HG03159 (cell line): Measurements from ENCODE around the gene TNC.
"Not testable (repeated sequence)": the region's sequence is repeated elsewhere in the genome, so short reads cannot be mapped to it uniquely, and the experiment has no call there.

Experiments
- ATAC-seq: cut with Tn5 transposase; IDR thresholded peaks from one replicate; pipeline ENCODE4 v1.9.1; 2021; ENCODE audit warnings: mild to moderate bottlenecking, moderate library complexity; ENCODE audit not compliant: unreplicated experiment

TNC gene

DNA sequence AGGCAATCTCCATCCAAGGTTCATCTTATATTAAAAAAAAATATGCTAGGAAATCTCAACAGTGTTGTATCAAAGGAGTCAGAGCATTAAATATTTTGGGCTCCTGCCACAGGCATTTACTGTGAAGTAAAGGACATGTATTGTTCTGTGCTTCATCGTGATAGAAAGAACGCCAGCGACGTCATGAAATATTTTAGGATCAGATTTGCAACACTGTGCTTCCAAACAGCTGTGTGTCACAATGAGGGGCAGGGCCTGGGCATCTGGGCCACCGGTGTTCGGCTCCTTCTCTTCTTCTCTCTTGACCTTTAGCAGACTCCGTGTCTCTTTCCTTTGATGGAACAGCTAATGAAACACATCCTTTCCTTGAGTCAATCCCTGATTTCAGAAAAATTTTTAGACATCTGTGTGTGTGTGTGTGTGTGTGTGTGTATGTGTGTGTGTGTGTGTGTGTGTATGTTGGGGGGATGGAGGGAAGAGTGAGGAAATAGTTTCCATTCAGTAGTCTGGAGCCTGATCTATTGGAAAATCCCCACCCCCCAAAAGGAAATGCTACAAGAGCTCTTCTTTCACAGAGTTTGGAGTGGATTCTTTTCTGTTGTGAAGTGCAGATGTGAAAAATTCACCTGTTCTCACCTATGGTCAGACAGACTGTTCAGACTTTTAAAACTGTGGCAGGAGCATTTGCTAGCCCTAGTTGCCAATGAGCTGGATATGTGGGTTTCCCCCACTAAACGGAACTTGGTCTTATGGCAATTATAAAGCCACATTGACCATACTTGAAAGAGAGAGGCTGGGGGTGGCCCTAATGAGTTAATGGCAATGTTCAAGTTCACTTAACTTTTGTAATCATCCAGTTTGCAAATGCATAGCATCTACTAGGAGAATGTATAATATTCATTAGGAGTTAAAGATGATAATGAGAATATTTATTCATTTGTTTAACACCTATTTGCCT lies 18.1 kb upstream of the TNC start:
- ATAC-seq, result no peak

DNA sequence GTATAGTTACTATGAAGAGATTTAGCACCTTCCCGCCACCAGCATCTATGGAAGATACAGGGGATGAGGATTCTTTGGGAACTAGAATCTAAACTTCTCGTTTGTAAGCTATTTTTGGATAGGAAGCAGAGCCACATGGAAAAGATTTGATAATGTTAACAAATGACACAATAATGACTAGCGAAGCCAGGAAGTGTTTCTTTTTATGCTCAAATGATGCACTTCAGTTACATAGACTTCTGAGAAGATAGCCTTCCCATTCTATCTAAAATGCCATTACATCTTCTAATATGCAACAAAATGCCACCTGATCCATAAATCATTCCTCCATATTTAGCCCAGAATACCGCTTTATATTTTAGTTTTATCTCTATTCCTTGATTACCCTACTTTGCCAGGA lies 17.0 kb upstream of the TNC start:
- ATAC-seq, result no peak

DNA sequence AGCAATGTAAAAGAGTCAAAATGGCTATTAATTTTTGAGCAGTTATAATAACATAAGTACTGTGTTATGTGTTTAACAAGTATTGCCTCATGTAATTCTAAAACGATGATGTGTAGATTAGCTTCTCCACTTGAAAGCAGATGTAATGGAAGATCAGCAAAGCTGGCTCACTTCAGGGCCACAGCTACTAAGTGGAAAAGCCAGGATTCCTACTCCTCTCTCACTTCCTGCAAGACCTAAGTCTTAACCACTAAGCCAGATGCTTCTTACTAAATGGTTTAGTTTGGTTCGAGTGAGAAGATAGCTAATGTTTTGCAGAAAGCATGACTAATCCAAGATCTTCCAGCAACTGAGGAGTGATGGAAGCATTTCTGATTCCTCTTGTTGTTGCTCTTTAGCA lies 15.7 kb upstream of the TNC start:
- ATAC-seq, result no peak

DNA sequence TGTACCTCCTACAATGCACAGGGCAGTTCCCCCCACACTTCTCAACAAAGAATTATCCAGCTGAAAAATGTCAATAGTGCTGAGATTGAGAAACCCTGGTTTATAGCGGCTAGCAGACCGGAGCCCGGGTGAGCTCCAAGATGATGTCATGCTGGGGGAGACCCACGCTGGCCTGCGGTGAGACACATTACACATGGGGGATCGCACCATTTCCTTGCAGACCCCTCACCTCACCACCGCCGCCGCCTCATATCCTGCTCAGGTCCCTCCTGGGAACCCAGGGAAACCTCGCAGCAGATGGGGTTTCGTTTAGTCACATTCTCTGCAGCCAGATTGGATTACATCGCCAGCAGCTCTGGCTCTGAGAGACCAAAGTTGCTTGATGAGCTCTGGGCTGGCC lies 14.7 kb upstream of the TNC start:
- ATAC-seq, result no peak

DNA sequence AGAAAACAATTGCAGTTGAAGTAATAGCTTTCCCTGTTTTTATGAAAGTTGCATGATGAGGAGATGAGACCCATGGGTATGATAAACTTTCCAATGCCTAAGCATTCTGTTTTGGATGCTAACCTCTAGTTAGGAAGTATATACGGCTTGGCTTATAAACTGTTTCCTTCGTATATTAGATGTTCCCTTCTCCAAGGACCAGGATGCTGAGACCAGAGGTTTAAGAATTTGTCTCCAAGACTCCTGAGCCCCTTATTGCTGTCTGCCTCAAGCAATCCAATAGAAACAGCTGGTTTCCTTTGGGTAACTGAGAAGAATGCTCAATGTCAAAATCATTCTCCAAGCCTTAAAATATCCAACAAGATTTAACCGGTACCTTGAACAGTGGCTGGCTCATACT lies 12.2 kb upstream of the TNC start:
- no peak for ATAC-seq

DNA sequence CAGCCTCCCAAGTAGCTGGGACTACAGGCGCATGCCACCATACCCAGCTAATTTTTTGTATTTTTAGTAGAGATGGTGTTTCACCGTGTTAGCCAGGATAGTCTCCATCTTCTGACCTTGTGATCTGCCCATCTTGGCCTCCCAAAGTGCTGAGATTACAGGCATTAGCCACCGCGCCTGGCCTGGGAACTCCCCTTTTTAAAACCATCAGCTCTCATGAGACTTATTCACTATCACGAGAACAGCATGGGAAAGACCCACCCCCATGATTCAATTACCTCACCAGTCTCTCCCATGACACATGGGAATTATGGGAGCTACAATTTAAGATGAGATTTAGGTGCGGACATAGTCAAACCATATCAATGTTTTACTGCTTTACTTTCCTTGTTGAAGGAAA lies 10.8 kb upstream of the TNC start:
- ATAC-seq, result not testable (repeated sequence)

DNA sequence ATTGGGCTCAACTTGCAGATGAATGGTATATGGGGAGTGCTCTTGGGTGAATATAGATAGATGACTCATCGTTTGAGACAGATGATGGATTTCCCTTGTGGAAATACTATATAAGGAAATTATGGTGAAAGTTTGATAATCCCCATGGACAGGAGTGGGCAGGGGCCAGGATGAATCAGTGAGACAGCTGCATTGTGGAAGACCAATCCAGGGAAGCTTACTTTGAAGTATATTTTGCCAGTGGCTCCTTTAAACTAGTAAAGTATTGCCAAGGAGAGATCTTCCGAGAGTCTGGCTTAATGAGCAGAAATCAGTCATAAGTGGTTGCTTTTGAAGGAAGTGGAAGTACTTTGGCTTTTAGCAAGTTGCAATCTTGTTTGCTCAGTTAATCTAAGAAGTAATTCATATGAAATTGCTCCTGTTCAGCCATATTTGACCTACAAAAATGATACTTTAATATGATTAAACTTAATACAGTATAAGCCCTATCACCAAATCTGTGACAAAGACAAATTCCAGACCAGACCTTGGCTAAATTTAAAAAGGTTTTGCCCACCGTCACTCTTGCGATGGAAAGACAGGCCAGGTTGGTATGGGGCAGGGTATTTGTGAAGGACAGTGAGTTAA lies 9.3 kb upstream of the TNC start:
- no peak for ATAC-seq

DNA sequence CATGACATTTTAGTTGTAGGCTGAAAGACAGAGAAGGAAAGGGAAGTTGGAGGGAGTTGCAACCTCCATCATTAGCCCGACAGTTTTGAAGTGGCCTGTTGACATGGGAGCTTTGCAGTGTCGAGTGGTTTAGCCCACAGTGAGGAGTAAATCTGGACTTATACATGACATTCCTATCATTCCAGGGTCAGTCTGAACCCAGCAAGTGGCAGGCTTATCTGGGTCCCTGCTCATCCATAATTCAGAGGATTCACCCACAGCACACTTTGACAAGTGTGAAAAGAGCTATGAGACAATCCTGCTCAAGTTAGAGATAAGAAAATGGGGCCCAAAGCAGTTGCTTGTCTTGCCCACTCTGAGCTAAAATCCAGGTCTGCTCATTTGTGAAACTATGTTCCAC lies 8.4 kb upstream of the TNC start:
- no peak for ATAC-seq

DNA sequence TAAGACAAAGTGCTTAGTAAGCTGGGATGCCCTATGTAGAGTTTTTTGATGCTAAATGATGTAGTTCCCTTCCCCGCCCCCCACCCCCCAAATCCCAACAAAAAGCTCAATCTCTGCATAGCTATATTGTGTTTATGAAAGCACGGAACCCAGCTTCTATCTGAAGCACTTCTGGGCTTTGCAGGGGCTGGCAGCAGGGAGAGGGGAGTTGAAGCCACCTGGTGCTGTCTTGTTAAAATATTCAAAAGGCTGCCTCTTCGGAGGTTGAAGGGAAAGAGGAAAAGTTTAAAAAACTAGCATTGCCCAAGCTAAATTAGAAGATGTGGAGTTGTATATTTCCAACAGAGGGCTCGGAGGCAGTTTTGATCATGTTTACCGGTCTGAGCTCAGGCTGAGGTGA lies 5.0 kb upstream of the TNC start:
- no peak for ATAC-seq

DNA sequence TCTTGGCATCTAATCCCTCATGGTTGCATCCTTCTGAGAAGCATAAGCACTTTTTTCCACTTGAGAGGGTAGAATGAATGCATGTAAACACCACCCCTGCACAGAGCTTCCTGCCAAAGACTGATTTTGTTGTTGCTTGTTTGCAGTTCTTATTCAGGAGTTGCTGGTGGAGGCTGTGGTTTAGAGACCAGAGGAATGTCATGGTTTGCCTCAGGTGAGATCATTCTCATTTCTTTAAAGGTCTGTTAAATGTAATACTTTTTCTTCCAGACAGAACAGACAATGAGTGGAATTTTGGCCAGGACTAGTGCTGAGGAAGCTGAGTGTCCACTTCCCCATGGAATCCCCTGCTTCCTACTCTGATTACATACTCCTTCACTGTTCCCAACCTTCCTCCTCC lies 3.2 kb upstream of the TNC start:
- ATAC-seq, result no peak

DNA sequence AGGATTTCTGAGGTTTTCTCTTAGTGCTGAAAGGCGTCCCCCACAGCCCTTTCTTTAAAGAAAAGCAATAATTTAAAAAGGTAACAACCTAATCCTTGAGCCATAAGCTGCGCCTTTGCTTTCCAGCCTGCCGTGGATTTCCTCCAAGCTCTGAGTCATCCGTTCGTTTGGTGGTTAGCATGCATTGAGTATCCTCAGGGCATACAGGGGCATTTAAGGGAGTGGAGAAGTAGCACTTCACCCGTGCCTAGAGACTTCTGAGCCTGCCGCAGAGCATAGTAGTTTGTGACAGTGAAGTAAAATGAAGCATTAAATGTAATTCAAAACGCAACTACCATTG lies 892 bp upstream of the TNC start:
- no peak for ATAC-seq

DNA sequence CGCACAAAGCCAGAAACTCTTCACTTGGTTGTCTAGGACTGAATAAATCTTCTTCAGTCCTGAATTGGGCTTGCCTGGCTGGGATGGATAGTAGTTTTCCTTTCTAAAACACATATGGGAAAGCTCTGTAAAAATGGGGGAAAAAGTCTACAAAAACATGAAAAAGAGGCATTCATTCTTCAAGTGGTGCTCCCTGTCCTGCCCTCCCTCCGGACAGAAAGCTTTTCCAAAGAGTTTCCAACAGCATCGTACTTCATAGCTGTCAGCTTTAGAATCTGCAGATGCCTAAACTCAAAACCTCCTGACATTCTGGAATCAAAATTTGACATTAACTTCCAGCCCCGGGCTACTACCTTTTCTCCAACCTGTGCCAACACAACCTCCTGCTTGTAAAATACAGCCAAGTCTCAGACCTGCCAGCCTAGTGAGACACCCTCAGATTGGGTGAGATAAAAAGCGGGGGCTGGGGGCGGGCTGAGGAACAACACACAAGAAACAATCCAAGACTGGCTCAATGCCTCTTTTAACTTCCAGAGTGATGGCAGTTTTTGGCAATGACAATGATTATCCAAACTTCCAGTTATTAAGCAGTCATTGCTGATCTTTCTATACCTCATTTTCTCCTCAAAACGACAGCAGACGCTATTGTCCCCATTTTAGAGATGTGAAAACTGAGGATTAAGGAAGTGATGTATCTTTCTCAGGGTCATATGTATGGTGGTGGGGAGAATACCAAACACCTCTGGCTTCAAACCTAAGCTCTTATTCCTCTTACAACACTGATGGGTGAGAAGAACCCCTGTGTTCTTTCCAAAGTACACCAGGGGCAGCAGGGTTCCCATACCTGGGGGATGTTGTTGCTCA lies 1.3 kb downstream of the TNC start:
- no peak for ATAC-seq

DNA sequence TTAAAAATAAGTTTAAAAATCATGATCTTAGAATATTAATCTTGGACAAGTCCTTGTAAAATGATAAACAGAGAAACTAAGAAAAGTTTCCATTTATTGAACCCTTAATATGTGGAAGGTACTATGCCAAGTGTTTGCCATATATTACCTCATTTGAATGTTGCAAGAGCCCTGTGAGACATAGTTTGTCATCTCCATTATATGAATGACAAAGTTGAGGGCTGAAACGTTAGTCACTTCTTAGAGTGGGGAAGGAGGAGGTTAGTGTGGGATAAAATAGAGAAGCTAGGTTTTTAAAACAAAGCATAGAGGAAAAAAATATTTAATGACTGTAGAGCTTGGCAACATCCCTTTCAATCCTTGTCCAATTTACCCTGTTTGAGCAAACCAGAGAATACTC lies 2.0 kb downstream of the TNC start:
- ATAC-seq, result no peak

DNA sequence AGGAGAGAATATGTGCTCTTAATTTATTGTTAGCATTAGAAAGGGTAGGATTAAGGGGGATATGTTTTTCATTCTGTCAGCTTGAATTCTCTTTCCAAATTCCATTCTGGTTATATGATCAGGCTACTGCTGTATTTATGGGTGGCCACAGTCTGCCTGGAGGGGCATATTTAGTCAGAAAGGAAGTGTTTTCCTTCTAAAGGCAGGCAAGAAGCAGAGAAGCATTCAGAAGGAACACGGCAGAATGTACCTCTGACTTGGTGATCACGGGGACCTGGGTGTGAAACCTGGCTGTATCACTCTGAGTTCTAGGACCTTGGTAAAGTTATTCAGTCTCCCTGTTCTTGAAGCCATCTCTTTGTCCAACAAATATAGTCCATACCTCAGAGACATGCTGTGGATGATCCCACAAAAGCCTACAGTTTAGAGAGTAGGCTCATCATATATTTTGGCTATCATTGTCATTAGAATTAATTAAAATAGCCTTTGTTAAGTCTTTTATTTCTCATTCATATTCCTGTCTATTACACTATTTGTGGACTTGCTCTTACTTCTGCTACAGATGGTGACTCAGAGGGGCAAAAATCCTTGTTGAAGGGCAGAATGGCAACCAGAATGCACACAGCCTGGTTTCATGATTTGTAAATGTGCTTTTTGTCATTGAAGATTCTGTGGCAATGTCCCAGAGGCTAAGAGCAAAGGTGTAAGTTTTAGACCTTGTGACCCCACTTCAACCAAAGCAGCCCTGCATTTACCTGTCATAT lies 2.7 kb downstream of the TNC start:
- no peak for ATAC-seq

DNA sequence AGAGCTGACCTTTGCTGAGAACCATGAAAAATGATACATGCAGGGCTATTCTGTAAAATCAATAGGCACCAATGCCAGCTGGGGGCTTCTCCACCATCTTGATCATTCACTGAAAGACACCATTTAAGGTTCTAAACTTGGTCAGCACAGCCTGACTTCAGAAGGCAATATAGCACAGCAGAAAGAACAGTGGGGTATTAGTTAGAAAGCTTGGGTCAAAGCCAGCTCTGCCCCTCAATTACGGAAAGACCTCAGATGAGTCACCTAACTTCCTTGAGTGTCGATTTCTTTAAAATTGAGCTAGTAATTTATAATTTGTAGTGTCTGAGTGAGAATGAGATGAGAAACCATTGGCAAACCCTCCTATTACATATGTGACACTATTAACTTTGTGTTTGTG lies 3.4 kb downstream of the TNC start:
- no peak for ATAC-seq

DNA sequence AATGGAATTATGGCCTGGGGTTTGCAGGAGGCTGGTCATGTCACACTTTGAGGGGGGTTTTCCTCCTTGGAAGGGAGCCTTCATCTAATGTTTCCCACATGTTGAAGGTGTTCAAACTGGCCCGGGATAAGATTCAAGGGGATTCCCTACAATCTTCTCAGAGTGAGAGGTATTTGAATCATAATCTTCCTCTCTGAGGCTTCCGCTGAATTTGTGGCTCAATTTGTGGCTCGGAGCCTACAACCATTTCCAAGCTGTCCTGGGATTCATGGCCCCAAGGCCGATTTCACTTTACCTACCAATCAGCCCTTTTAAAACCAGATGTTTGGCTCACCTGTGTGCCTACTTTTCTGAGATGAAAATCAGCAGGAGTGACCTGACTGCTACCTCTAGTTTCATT lies 3.9 kb downstream of the TNC start:
- no peak for ATAC-seq

DNA sequence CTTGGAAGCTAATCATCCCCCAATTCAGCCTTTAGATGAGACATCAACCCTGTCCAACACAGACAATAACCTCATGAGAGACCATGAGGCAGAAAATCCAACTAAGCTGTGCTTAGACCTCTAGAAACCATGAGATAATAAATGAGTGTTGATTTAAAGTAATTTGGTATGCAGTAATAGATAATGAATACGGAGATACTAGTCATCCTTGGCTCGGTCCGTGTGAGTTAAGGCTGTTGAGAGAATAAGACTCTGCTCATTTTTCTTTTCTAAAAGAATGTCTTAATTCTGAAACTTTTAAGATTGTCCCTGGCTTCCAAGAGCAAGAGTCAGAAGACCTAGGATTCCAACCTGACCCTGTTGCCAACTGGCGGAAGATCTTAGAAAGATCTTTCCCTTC lies 6.1 kb downstream of the TNC start:
- no peak for ATAC-seq

DNA sequence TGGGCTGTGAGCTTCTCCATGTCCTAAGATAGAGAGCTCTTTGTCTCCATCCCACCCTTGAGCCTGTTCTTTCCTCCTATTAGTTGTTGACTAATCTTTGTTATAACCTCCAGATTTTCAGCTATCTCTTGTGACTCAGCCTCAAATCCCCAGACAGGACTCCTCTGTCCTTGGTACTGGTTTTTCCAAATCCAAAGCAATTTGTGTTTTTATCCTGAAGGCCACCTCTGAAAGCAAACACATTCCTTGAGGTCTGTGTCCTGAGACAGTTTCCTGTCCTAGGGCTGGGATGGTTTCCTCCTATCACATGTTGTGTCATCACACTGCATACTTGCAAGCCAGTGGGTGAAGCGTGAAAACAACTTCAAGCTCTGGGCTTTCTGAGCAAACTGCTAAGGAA lies 8.5 kb downstream of the TNC start:
- no peak for ATAC-seq

DNA sequence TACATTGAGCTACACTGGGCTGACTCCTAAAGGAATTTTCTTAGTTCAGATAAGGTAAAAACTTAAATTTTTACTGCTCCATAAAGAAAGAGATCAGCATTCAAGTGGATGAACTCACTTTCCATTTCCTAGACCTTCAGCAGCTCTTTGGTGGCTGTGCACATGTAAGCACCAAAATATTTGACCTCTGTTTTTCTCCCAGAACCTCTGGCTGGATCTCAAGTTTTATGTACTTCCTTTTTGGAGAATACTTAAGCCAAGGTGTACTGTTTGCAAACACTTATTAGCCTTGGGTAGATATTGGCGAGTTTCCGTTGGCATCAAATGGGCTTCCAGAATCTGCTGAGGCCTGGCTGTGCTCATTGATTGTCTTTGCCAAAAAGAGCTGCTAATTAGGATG lies 10.3 kb downstream of the TNC start:
- no peak for ATAC-seq

DNA sequence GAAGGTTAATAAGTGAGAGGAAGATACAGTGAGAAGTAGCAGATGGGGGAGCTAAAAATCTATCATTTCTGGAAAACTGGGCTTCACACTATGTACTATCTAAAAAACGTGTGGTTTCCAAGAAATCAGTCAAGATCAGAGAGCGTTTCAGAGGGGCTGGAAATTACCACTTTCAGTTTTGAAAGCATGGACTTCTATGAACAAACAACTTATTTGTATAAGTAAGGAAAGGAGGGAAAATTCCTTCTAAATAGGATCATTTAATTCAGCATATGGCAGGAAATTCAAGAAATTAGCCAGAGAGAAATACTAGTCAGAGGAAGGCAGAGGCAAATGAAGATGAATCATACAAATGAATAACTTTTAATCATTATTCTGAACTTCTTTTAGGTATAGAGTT lies 11.3 kb downstream of the TNC start:
- ATAC-seq, result no peak

DNA sequence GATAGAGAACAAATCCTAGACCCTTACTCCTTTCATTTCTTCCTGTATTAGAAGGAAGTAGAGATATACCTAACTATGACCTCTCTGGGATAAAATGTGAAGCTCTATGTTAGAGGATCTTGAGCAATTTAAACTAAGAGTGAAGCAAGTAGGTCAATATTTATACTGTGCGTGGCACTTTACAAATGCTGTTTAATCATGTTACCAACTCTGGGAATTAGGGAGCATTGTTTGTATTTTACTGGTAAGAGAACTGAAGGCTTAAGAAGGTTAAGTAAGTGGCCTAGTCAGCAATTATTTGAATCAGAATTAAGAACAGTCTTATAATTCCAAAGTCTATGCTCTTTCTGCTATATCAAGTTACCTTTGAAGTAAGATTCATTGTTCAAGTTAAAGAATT lies 12.0 kb downstream of the TNC start:
- ATAC-seq, result no peak
